H1 (cell line): ENCODE measurements around the gene SEL1L3. TPM values are rescaled to one million over a fixed set of nuclear protein-coding genes. Genes with fewer than 3 reads are reported as not detected.

Experiments
- CTCF ChIA-PET: fragments of 300-600 bp; sonication (Branson Sonifier 250); formaldehyde crosslinking; loops from one replicate; lab custom pipeline; 2021; ENCODE audit not compliant: partially characterized antibody; lab: Charles Lee
- POLR2A ChIA-PET: fragments of 300-600 bp; sonication (Branson Sonifier 250); formaldehyde crosslinking; loops from one replicate; lab custom pipeline; 2021; ENCODE audit warnings: inconsistent platforms; ENCODE audit not compliant: partially characterized antibody; lab: Charles Lee
- DNase-seq, 2 experiments: peaks; one replicate each; pipeline versions ENCODE4 v3.0.0 to v3.0.0-alpha.2; 2010 to 2022; ENCODE audit warnings: low spot score in 2 of 2, low read depth in 1 of 2, mixed read lengths in 1 of 2
- FAIRE-seq: peaks from 2 replicates; lab custom pipeline; 2011; peaks lifted over from hg19 to GRCh38; lab: Jason Lieb, UNC
- H2AFZ ChIP-seq: 2 replicates; pipeline ENCODE4 v1.8.1; 2012; ENCODE audit warnings: low read length, inconsistent platforms
- H2AK5ac ChIP-seq: 2 replicates; pipeline ENCODE4 v1.6.1; 2013; ENCODE audit warnings: low read depth, low read length
- H2BK120ac ChIP-seq: replicated peaks from 2 replicates; pipeline ENCODE3; 2013; ENCODE audit warnings: low read depth, low read length, inconsistent platforms
- H2BK12ac ChIP-seq: 2 replicates; pipeline ENCODE4 v1.6.1; 2013; ENCODE audit warnings: low read depth, low read length
- H2BK15ac ChIP-seq: 2 replicates; pipeline ENCODE4 v1.6.1; 2013; ENCODE audit warnings: low read length
- H2BK20ac ChIP-seq: 2 replicates; pipeline ENCODE4 v1.6.1; 2013; ENCODE audit warnings: low read length
- H2BK5ac ChIP-seq: 2 replicates; pipeline ENCODE4 v1.6.1; 2013; ENCODE audit warnings: low read depth, low read length
- H3K14ac ChIP-seq: 2 replicates; pipeline ENCODE4 v1.6.1; 2013; ENCODE audit warnings: inconsistent platforms; ENCODE audit not compliant: insufficient read length
- H3K18ac ChIP-seq: 2 replicates; pipeline ENCODE4 v1.6.1; 2013; ENCODE audit warnings: low read length; ENCODE audit errors: extremely low read depth
- H3K23ac ChIP-seq: 2 replicates; pipeline ENCODE4 v1.6.1; 2013; ENCODE audit warnings: inconsistent platforms; ENCODE audit not compliant: insufficient read length
- H3K23me2 ChIP-seq: 2 replicates; pipeline ENCODE4 v1.6.1; 2013; ENCODE audit warnings: low read depth, low read length
- H3K27ac ChIP-seq: 2 replicates; pipeline ENCODE4 v1.6.1; 2011; ENCODE audit warnings: low read depth, low read length, inconsistent platforms
- H3K27me3 ChIP-seq, 4 experiments: replicated peaks in 1 of 4; 1 replicate in 1 of 4; 2 replicates in 3 of 4; pipeline versions ENCODE4 v1.6.1 to v1.8.1; 2011 to 2013; ENCODE audit warnings: low read length in 3 of 4, mild to moderate bottlenecking in 3 of 4, inconsistent platforms in 2 of 4, mixed read lengths in 2 of 4, moderate library complexity in 1 of 4; ENCODE audit not compliant: control insufficient read depth in 3 of 4, insufficient read depth in 3 of 4; ENCODE audit errors: extremely low read depth in 1 of 4
- H3K36me3 ChIP-seq, 4 experiments: 2 replicates each; pipeline versions ENCODE4 v1.6.1 to v1.8.1; 2011 to 2013; ENCODE audit warnings: mild to moderate bottlenecking in 4 of 4, low read length in 3 of 4, moderate library complexity in 2 of 4, control low read depth in 1 of 4, inconsistent platforms in 1 of 4; ENCODE audit not compliant: insufficient read depth in 4 of 4, control insufficient read depth in 2 of 4
- H3K4ac ChIP-seq: replicated peaks from 2 replicates; pipeline ENCODE3; 2013; ENCODE audit warnings: low read length, low read depth, mixed read lengths, inconsistent platforms; ENCODE audit not compliant: insufficient read length
- H3K4me1 ChIP-seq, 4 experiments: replicated peaks in 1 of 4; 1 replicate in 1 of 4; 2 replicates in 3 of 4; pipeline versions ENCODE4 v1.6.1 to v1.8.1; 2011 to 2013; ENCODE audit warnings: low read length in 3 of 4, inconsistent platforms in 2 of 4, mixed read lengths in 1 of 4; ENCODE audit not compliant: insufficient read depth in 4 of 4, control insufficient read depth in 3 of 4
- H3K4me2 ChIP-seq, 2 experiments: 2 replicates each; pipeline versions ENCODE4 v1.6.1 to v1.8.1; 2011 to 2013; ENCODE audit warnings: low read depth in 2 of 2, low read length in 2 of 2, control low read depth in 1 of 2, inconsistent platforms in 1 of 2, mild to moderate bottlenecking in 1 of 2; ENCODE audit not compliant: insufficient read depth in 1 of 2
- H3K4me3 ChIP-seq, 4 experiments: fragments of 200-600, 300-600 bp in 1 of 4; sonication (generic), shearing (Covaris generic), sonication (Bioruptor Twin) in 1 of 4; 2 replicates each; pipeline versions ENCODE4 v1.5.1 to v1.8.1; 2011 to 2016; ENCODE audit warnings: low read length in 4 of 4, low read depth in 3 of 4, control low read depth in 2 of 4, inconsistent platforms in 2 of 4, mild to moderate bottlenecking in 2 of 4, mixed read lengths in 1 of 4, moderate library complexity in 1 of 4; ENCODE audit not compliant: insufficient read depth in 2 of 4; ENCODE audit errors: extremely low read depth in 1 of 4
- H3K56ac ChIP-seq: replicated peaks from 2 replicates; pipeline ENCODE3; 2013; ENCODE audit warnings: low read depth, mild to moderate bottlenecking, mixed read lengths, low read length, inconsistent platforms; ENCODE audit not compliant: insufficient read length
- H3K79me1 ChIP-seq: 2 replicates; pipeline ENCODE4 v1.6.1; 2013; ENCODE audit warnings: low read depth, low read length, control low read depth
- H3K79me2 ChIP-seq, 2 experiments: 2 replicates each; pipeline versions ENCODE4 v1.6.1 to v1.8.1; 2012 to 2013; ENCODE audit warnings: low read length in 2 of 2, mild to moderate bottlenecking in 2 of 2, inconsistent platforms in 1 of 2; ENCODE audit not compliant: insufficient read depth in 2 of 2, control insufficient read depth in 1 of 2
- H3K9ac ChIP-seq, 4 experiments: replicated peaks in 1 of 4; 1 replicate in 1 of 4; 2 replicates in 3 of 4; pipeline versions ENCODE4 v1.6.1 to v1.8.1; 2011 to 2013; ENCODE audit warnings: low read depth in 3 of 4, low read length in 3 of 4, control low read depth in 2 of 4, mild to moderate bottlenecking in 2 of 4, moderate library complexity in 2 of 4, inconsistent platforms in 1 of 4; ENCODE audit errors: extremely low read depth in 1 of 4
- H3K9me3 ChIP-seq, 2 experiments: 2 replicates each; pipeline versions ENCODE4 v1.6.1 to v1.8.1; 2012 to 2013; ENCODE audit warnings: mild to moderate bottlenecking in 2 of 2, moderate library complexity in 2 of 2, control low read depth in 1 of 2, inconsistent platforms in 1 of 2, low read depth in 1 of 2, low read length in 1 of 2, mixed read lengths in 1 of 2; ENCODE audit not compliant: insufficient read depth in 2 of 2
- H4K20me1 ChIP-seq, 2 experiments: replicated peaks in 1 of 2; 2 replicates each; pipeline versions ENCODE3 to v1.8.1; 2011 to 2013; ENCODE audit warnings: inconsistent platforms in 2 of 2, low read length in 2 of 2, mild to moderate bottlenecking in 1 of 2; ENCODE audit not compliant: insufficient read depth in 2 of 2, control insufficient read depth in 1 of 2
- H4K5ac ChIP-seq: 2 replicates; pipeline ENCODE4 v1.6.1; 2013; ENCODE audit warnings: low read length, low read depth, mixed read lengths, inconsistent platforms; ENCODE audit not compliant: insufficient read length
- H4K8ac ChIP-seq: 2 replicates; pipeline ENCODE4 v1.8.0; 2013; ENCODE audit warnings: mild to moderate bottlenecking, moderate library complexity, low read length, inconsistent platforms; ENCODE audit not compliant: insufficient read depth; ENCODE audit errors: extremely low read depth
- H4K91ac ChIP-seq: replicated peaks from 2 replicates; pipeline ENCODE3; 2013; ENCODE audit warnings: low read length, mixed read lengths, inconsistent platforms; ENCODE audit not compliant: insufficient read length
- CBX8 ChIP-seq: fragments of 300-800, 300-1000 bp; sonication (generic); IDR thresholded peaks from 2 replicates; pipeline ENCODE4 v1.7.1; 2016; ENCODE audit warnings: low read depth, low read length, borderline replicate concordance
- CEBPB ChIP-seq: IDR thresholded peaks from 2 replicates; pipeline ENCODE4 v1.6.1; 2012; ENCODE audit warnings: low read depth, low read length
- CHD1 ChIP-seq: IDR thresholded peaks from 2 replicates; pipeline ENCODE4 v1.6.1; 2012; ENCODE audit warnings: low read depth, low read length, improper control_type of control experiment
- CTBP2 ChIP-seq: IDR thresholded peaks from 2 replicates; pipeline ENCODE4 v1.7.0; 2011; ENCODE audit warnings: borderline replicate concordance, mild to moderate bottlenecking, moderate library complexity, mixed read lengths, low read length; ENCODE audit not compliant: insufficient read depth, insufficient read length
- EZH2 ChIP-seq: fragments of 200-600 bp; sonication (generic); IDR thresholded peaks from 2 replicates; pipeline ENCODE4 v1.7.1; 2012; ENCODE audit warnings: low read depth, mild to moderate bottlenecking, moderate library complexity, low read length, inconsistent platforms; ENCODE audit not compliant: severe bottlenecking
- FOSL1 ChIP-seq: IDR thresholded peaks from 2 replicates; pipeline ENCODE4 v1.6.1; 2011; ENCODE audit warnings: mild to moderate bottlenecking, low read depth, low read length, moderate library complexity; ENCODE audit not compliant: insufficient read depth
- JUN ChIP-seq: IDR thresholded peaks from 2 replicates; pipeline ENCODE4 v1.6.1; 2011; ENCODE audit warnings: low read depth, mild to moderate bottlenecking, improper control_type of control experiment, low read length
- PHF8 ChIP-seq: fragments of 200-600 bp; sonication (generic); conservative IDR thresholded peaks from 2 replicates; pipeline ENCODE4 v1.7.1; 2012; ENCODE audit warnings: low read depth, mild to moderate bottlenecking, inconsistent platforms, low read length, moderate library complexity
- RFX5 ChIP-seq: IDR thresholded peaks from 2 replicates; pipeline ENCODE4 v1.6.1; 2011; ENCODE audit warnings: low read depth, low read length, improper control_type of control experiment, borderline replicate concordance
- SRF ChIP-seq: IDR thresholded peaks from 2 replicates; pipeline ENCODE4 v1.6.1; 2011; ENCODE audit warnings: mild to moderate bottlenecking, low read depth, low read length, moderate library complexity
- TAF1 ChIP-seq: IDR thresholded peaks from 2 replicates; pipeline ENCODE4 v1.6.1; 2011; ENCODE audit warnings: mild to moderate bottlenecking, low read depth, low read length
- TCF12 ChIP-seq: IDR thresholded peaks from 2 replicates; pipeline ENCODE4 v1.6.1; 2011; ENCODE audit warnings: low read depth, mild to moderate bottlenecking, low read length
- WGBS, 2 experiments: shearing (Covaris generic) in 1 of 2; methylation state at CpG; one replicate each; pipeline versions ENCODE4 v1.1.6 to v1.1.7; 2013 to 2015; ENCODE audit warnings: low lambda C conversion rate in 2 of 2, mixed read lengths in 2 of 2, inconsistent platforms in 1 of 2, low coverage in 1 of 2, missing lambda C conversion rate in 1 of 2; ENCODE audit not compliant: insufficient replicate concordance in 2 of 2, insufficient coverage in 1 of 2, insufficient read length in 1 of 2; ENCODE audit errors: extremely low coverage in 1 of 2, missing lambda C conversion rate in 1 of 2; 5-methylcytosine and 5-hydroxymethylcytosine counted together
- polyA plus RNA-seq, 7 experiments: library from polyadenylated mRNA; depleted of rRNA in 3 of 7; stranded (reverse) in 5 of 7; unstranded in 2 of 7; fragments of >200 nt in 5 of 7; fragments of 200-250 nt in 2 of 7; gene quantifications; 1 replicate in 5 of 7; 2 replicates in 1 of 7; 4 replicates in 1 of 7; pipeline versions ENCODE4 v1.2.1 to v1.2.3, GENCODE V29; 2011 to 2013; ENCODE audit warnings: missing spikeins in 2 of 7, mixed read lengths in 2 of 7
- total RNA-seq: library from RNA; stranded (reverse); fragmentation: NEBNext Ultra II Directional; extraction: Animal tissue kit (Norgen Biotek cat#: 25700); gene quantifications from 2 replicates; pipeline ENCODE4 v1.2.1, GENCODE V29; 2021

Gene SEL1L3
- total and polyA plus RNA-seq, 2 of the 8 experiments (the other 6 are each of a cell fraction or from before 2014, with no cell fraction given), result 18.2 to 54.0 TPM

GRCh38 chr4:25884031-25884782 lies 21.4 kb upstream of the SEL1L3 start:
- no peak overlapping the region for H3K14ac ChIP-seq
- H2BK5ac ChIP-seq, result no peak overlapping the region
- H4K5ac ChIP-seq, result no peak overlapping the region
- H2AK5ac ChIP-seq, result no peak overlapping the region
- no peak for FAIRE-seq
- no peaks in the 10 kb centered on the region for H3K79me2 ChIP-seq
- no peaks in the 10 kb centered on the region for H3K36me3 ChIP-seq
- H3K56ac ChIP-seq, result no peak overlapping the region
- H3K4me2 ChIP-seq, result no peak overlapping the region
- H3K27me3 ChIP-seq, result no peaks in the 10 kb centered on the region; a peak in 1 of 7 replicates
- WGBS, 2 experiments, result 85% methylated on average over 5 of the region's 5 CpGs; no CpG with 5 or more reads in 1 of the 2 experiments
- no peak for DNase-seq
- H4K91ac ChIP-seq, result no peak overlapping the region
- H2BK12ac ChIP-seq, result no peak overlapping the region
- H3K4me3 ChIP-seq, result no peak overlapping the region
- no peak overlapping the region for H3K23ac ChIP-seq
- H3K9me3 ChIP-seq, result no peaks in the 10 kb centered on the region
- H3K4me1 ChIP-seq, result no peaks in the 10 kb centered on the region
- H2BK20ac ChIP-seq, result no peak overlapping the region
- no peak overlapping the region for H2BK120ac ChIP-seq
- CTCF ChIA-PET, result interaction anchor here (1.4 to 1.6 kb wide), 2 partner anchors 26 to 30 kb away, joined by 3 read pairs; partner anchors contain the start of gene SMIM20
- no peak overlapping the region for H2BK15ac ChIP-seq
- no peak overlapping the region for H2AFZ ChIP-seq
- H3K79me1 ChIP-seq, result no peaks in the 10 kb centered on the region
- no peak overlapping the region for H3K27ac ChIP-seq
- POLR2A ChIA-PET, result no interaction called here
- no peak overlapping the region for H4K8ac ChIP-seq
- H3K18ac ChIP-seq, result no peak overlapping the region
- H3K4ac ChIP-seq, result no peak overlapping the region
- H3K9ac ChIP-seq, result no peak overlapping the region
- no peaks in the 10 kb centered on the region for H4K20me1 ChIP-seq
- H3K23me2 ChIP-seq, result no peaks in the 10 kb centered on the region
- no peak for TF ChIP-seq RFX5
- TF ChIP-seq EZH2, result no peak
- no peak for TF ChIP-seq TAF1
- no peak for TF ChIP-seq SRF
- TF ChIP-seq JUN, result no peak
- no peak for TF ChIP-seq CEBPB
- TF ChIP-seq PHF8, result no peak
- TF ChIP-seq FOSL1, result no peak
- no peak for TF ChIP-seq CHD1
- TF ChIP-seq TCF12, result no peak
- no peak for TF ChIP-seq CTBP2
- no peak for TF ChIP-seq CBX8
